Naive thymus-derived CD4-positive, alpha-beta T cell (primary cell): Measurements from ENCODE around the gene CDH23. TPM values are rescaled to one million over a fixed set of nuclear protein-coding genes. Genes with fewer than 3 reads are reported as not detected.

ENCODE experiments used
- ATAC-seq: fragments of 150-1000 bp; cut with Tn5 transposase; 2 replicates; pipeline ENCODE4 v1.10.0; 2021; ENCODE audit warnings: mild to moderate bottlenecking, moderate library complexity
- CTCF ChIA-PET: fragments of 350-600 bp; sonication (Branson Sonifier 250); formaldehyde crosslinking; loops from one replicate; lab custom pipeline; 2021; ENCODE audit warnings: antibody characterized with exemption; lab: Charles Lee
- POLR2A ChIA-PET: fragments of 350-600 bp; sonication (Branson Sonifier 250); formaldehyde crosslinking; loops from one replicate; lab custom pipeline; 2021; ENCODE audit warnings: antibody characterized with exemption, inconsistent platforms; lab: Charles Lee
- DNase-seq, 9 donors: peaks; one replicate each; pipeline versions ENCODE4 v3.0.0 to v3.0.0-alpha.2; 2020 to 2022; ENCODE audit warnings: mixed read lengths in 1 of 9
- H3K27ac ChIP-seq: one replicate; pipeline ENCODE4 v1.7.0; 2013; ENCODE audit warnings: mild to moderate bottlenecking, low read depth, low read length, moderate library complexity
- H3K27me3 ChIP-seq, 2 donors: one replicate each; pipeline ENCODE4 v1.7.0; 2013; ENCODE audit warnings: low read length in 2 of 2, mild to moderate bottlenecking in 2 of 2, moderate library complexity in 2 of 2; ENCODE audit not compliant: control insufficient read depth in 2 of 2, insufficient read depth in 2 of 2
- H3K36me3 ChIP-seq, 3 experiments: 1 replicate in 2 of 3; 2 replicates in 1 of 3; pipeline ENCODE4 v1.7.0; 2013; ENCODE audit warnings: low read length in 3 of 3, mild to moderate bottlenecking in 3 of 3, moderate library complexity in 1 of 3; ENCODE audit not compliant: insufficient read depth in 3 of 3, control insufficient read depth in 2 of 3
- H3K4me1 ChIP-seq, 2 donors: one replicate each; pipeline ENCODE4 v1.7.0; 2013; ENCODE audit warnings: low read length in 2 of 2, mild to moderate bottlenecking in 2 of 2, moderate library complexity in 1 of 2; ENCODE audit not compliant: control insufficient read depth in 2 of 2, insufficient read depth in 2 of 2
- H3K4me3 ChIP-seq: 2 replicates; pipeline ENCODE4 v1.7.0; 2013; ENCODE audit warnings: mild to moderate bottlenecking, low read length
- H3K9me3 ChIP-seq, 3 experiments: 1 replicate in 2 of 3; 2 replicates in 1 of 3; pipeline ENCODE4 v1.7.0; 2013; ENCODE audit warnings: low read length in 3 of 3; ENCODE audit not compliant: control insufficient read depth in 2 of 3
- H3K27ac Mint-ChIP-seq, 9 donors: one replicate each; pipeline ENCODE4 v1.8.0; 2020 to 2022; ENCODE audit warnings: mixed read lengths in 9 of 9, mild to moderate bottlenecking in 8 of 9, moderate library complexity in 5 of 9, inconsistent platforms in 2 of 9
- H3K27me3 Mint-ChIP-seq, 5 donors: one replicate each; pipeline ENCODE4 v1.8.0; 2021 to 2022; ENCODE audit warnings: mixed read lengths in 5 of 5, mild to moderate bottlenecking in 1 of 5
- H3K36me3 Mint-ChIP-seq, 5 donors: one replicate each; pipeline ENCODE4 v1.8.0; 2020 to 2022; ENCODE audit warnings: mixed read lengths in 5 of 5, mild to moderate bottlenecking in 3 of 5, inconsistent platforms in 1 of 5
- H3K4me1 Mint-ChIP-seq, 7 donors: one replicate each; pipeline ENCODE4 v1.8.0; 2020 to 2022; ENCODE audit warnings: mixed read lengths in 7 of 7, mild to moderate bottlenecking in 3 of 7, inconsistent platforms in 1 of 7
- H3K4me3 Mint-ChIP-seq, 10 donors: one replicate each; pipeline ENCODE4 v1.8.0; 2020 to 2022; ENCODE audit warnings: mild to moderate bottlenecking in 10 of 10, mixed read lengths in 10 of 10, moderate library complexity in 6 of 10, inconsistent platforms in 2 of 10
- H3K9me3 Mint-ChIP-seq, 11 donors: one replicate each; pipeline ENCODE4 v1.8.0; 2020 to 2022; ENCODE audit warnings: mixed read lengths in 11 of 11, mild to moderate bottlenecking in 4 of 11, inconsistent platforms in 1 of 11, moderate library complexity in 1 of 11
- intact Hi-C, 2 donors: fragments of 100-400 bp; cut with micrococcal nuclease; formaldehyde crosslinking; loops; one replicate each; pipeline ENCODE4 v1.15.1; 2023
- polyA plus RNA-seq, 2 donors: library from polyadenylated mRNA; unstranded; fragments of 300-500 nt; fragmentation: Illumina TruSeq; gene quantifications; one replicate each; pipeline ENCODE4 v1.2.3, GENCODE V29; 2021
- total RNA-seq, 6 experiments: library from RNA in 5 of 6; stranded (reverse) in 5 of 6; gene quantifications; 1 replicate in 5 of 6; 2 replicates in 1 of 6; pipeline ENCODE4 v1.2.3 and lab custom pipeline; 2021 to 2026

The CDH23 gene
- total and polyA plus RNA-seq, 7 experiments from 2014 or later = 1.1 to 18.3 (median 7.9) TPM

DNA sequence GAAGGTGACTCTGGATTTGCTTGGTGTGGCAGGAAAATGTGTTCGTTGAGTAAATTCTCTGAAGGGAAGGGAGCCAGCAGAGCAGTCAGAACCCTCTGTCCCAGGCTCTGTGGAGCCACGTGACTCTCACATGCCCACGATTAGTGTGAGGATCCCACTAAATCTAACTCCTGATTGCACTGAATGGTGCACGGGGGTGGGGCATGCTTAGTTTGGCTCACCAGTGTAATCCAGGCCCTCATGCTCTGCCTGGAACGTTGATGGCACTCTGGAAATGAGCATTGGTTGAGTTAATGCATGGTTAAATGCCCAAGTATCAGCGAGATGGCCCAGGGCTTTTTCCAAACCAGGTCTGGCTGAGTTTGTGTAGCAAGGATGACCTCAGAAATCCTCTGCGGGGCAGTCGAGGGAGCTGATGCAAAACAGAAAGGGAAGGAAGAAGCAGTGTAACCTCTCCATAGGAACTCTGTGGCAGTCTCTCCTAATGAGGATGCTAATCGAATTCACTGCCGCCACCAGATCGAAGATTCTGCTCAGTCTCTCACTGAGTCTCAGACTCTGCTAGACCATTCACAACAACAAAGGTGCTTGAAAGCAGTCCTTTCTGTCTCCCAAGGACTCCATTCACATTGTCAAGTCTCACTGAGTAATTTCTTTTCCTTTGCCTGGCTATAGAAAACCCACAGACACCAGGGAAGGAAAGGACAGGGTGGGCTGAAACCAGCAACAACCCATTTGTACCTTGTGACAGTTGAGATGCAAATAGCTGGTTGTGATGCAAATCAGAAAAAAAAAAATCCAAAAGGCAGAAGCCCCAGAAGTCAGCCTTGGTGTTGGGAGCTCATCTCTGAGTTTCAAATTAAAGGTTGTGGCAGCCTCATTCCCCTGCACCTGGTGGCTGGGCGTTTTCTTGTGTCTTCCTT, 224.8 kb downstream of the CDH23 start:
- DNase-seq (no peak), ATAC-seq (no peak)
- ChIA-PET POLR2A (interaction anchor here (0.7 kb wide), 1 partner anchor 113 kb away, joined by 3 read pairs; no protein-coding TSS in a partner anchor), CTCF (no interaction called here)
- no peaks in the 10 kb centered on the region for H3K27me3 ChIP-seq
- H3K4me1 Mint-ChIP-seq = peaks cover 0 to 6% (median 4%) of the 10 kb centered on the region in 7 donors
- peaks cover 0 to 5% (median 0%) of the 10 kb centered on the region in 5 donors for H3K27me3 Mint-ChIP-seq
- H3K4me3 ChIP-seq = no peak overlapping the region
- H3K27ac Mint-ChIP-seq = no peak overlapping the region
- H3K4me3 Mint-ChIP-seq = no peak overlapping the region
- no peaks in the 10 kb centered on the region for H3K9me3 Mint-ChIP-seq
- no peaks in the 10 kb centered on the region for H3K9me3 ChIP-seq
- intact Hi-C loops = no loop called here
- no peaks in the 10 kb centered on the region for H3K36me3 ChIP-seq
- no peaks in the 10 kb centered on the region for H3K36me3 Mint-ChIP-seq
- no peaks in the 10 kb centered on the region for H3K4me1 ChIP-seq
- no peak overlapping the region for H3K27ac ChIP-seq

DNA sequence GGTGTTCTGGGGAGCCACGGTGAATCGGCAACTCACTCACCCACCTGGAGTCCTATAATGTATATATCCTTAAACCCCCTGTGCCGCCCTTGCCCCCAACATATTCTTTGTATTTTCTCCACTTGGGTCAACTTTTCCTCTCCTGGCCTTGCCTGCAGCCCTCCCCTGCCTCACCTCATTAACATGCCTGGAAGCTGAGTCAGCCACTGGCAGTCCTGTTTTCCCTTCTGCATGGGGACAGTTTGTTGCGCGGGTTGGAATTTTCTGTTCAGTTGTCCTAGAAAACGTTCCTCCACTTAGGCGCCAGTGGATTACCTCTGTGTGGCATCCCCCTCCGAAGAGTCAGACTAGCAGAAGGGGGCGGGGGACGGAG, 225.4 kb downstream of the CDH23 start:
- Mint-ChIP-seq H3K27ac (no peak overlapping the region), H3K9me3 (no peaks in the 10 kb centered on the region), H3K4me1 (peaks cover 0 to 6% (median 4%) of the 10 kb centered on the region in 7 donors), H3K27me3 (peaks cover 0 to 5% (median 0%) of the 10 kb centered on the region in 5 donors), H3K36me3 (no peaks in the 10 kb centered on the region), H3K4me3 (no peak overlapping the region)
- POLR2A ChIA-PET = interaction anchor here (0.7 kb wide), 1 partner anchor 14 kb away, joined by 3 read pairs; no protein-coding TSS in a partner anchor
- DNase-seq (no peak), ATAC-seq (no peak)
- H3K4me3 ChIP-seq = no peak overlapping the region
- H3K27ac ChIP-seq = no peak overlapping the region
- intact Hi-C loops = no loop called here
- no peaks in the 10 kb centered on the region for H3K36me3 ChIP-seq
- no peaks in the 10 kb centered on the region for H3K9me3 ChIP-seq
- no peaks in the 10 kb centered on the region for H3K4me1 ChIP-seq
- H3K27me3 ChIP-seq = no peaks in the 10 kb centered on the region
- CTCF ChIA-PET = no interaction called here

DNA sequence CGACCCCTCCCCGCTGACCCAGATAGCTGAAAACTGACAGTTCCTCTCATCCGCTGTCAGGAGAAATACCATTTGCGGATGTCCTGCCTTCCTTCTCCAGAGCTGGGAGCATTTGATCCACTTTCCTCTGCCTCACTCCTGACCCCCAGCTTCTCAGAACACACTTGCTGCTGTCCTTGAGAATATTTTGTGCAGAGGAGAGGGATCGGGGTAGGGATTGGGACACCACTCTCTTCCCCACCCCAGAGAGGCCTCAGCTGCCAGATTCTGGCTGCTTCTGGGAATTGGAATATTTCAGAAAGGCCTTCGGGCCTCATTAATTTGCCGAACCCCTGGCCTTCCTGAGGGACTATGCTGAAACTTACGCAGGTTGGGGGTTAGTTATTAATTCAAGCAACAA, 225.9 kb downstream of the CDH23 start:
- Mint-ChIP-seq H3K4me1 (peaks cover 0 to 6% (median 4%) of the 10 kb centered on the region in 7 donors), H3K9me3 (no peaks in the 10 kb centered on the region), H3K27me3 (peaks cover 0 to 5% (median 0%) of the 10 kb centered on the region in 5 donors), H3K4me3 (no peak overlapping the region), H3K36me3 (no peaks in the 10 kb centered on the region), H3K27ac (no peak overlapping the region)
- Histone ChIP-seq H3K9me3 (no peaks in the 10 kb centered on the region), H3K4me3 (no peak overlapping the region), H3K27me3 (no peaks in the 10 kb centered on the region), H3K36me3 (no peaks in the 10 kb centered on the region), H3K4me1 (no peaks in the 10 kb centered on the region), H3K27ac (no peak overlapping the region)
- intact Hi-C loops = no loop called here
- DNase-seq (no peak), ATAC-seq (no peak)
- POLR2A ChIA-PET = interaction anchor here (0.7 kb wide), 1 partner anchor 14 kb away, joined by 3 read pairs; no protein-coding TSS in a partner anchor
- CTCF ChIA-PET = no interaction called here

DNA sequence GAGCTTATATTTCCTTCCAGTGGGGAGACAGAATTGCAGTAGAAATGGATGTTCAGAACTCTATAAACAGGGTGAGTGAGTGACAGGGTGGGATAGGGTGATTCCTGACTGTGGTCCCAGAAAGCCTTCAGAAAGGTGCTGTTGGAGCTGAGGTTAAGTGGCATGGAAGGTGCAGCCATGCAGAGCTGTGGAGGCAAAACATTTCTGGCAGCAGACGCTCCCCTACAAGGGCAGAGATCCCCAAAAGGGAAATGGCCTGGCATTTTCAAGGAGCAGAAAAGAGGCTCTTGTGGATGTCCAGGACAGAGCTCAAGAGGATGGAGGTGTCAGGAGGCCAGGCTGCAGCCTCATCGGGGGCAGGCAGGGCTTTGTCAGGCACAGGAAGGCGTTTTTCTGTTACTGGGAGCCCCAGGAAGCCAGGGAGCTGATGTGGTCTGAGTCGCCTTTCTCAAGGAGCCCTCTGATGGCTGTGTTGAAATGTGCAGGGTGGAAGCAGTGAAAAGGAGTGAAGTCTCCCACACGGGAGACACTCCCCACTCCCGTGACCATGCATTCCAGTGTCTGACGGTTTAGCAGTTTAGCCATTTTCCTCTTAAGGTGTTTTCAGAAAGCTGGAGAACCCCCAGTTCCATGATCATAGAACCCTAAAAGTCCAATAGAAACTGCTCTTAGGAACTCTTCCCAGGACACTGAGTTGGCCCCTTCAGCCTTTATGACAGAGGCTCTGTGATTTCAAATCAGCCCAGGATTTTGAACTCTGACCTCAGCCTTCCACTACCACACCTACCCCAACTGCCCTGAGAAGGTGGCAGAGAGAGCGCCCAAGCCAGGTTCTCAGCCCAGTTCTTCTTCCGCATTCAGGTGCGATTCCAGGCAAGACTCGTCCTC, 226.6 kb downstream of the CDH23 start:
- Mint-ChIP-seq H3K9me3 (no peaks in the 10 kb centered on the region), H3K27me3 (peaks cover 0 to 5% (median 0%) of the 10 kb centered on the region in 5 donors), H3K4me1 (peaks cover 0 to 6% (median 4%) of the 10 kb centered on the region in 7 donors), H3K4me3 (no peak overlapping the region), H3K27ac (peak overlapping the region in 2 of 9 donors; percentile 1 to 70), H3K36me3 (no peaks in the 10 kb centered on the region)
- H3K4me1 ChIP-seq = no peaks in the 10 kb centered on the region
- H3K36me3 ChIP-seq = no peaks in the 10 kb centered on the region
- no peak overlapping the region for H3K4me3 ChIP-seq
- intact Hi-C loops = no loop called here
- no peak overlapping the region for H3K27ac ChIP-seq
- peak in 2 of 9 donors; percentile 8 to 9 for DNase-seq
- no peaks in the 10 kb centered on the region for H3K27me3 ChIP-seq
- H3K9me3 ChIP-seq = no peaks in the 10 kb centered on the region
- ATAC-seq = peak; percentile 45
- POLR2A ChIA-PET = interaction anchor here (0.7 kb wide), 1 partner anchor 15 kb away, joined by 3 read pairs; no protein-coding TSS in a partner anchor
- CTCF ChIA-PET = interaction anchor here (0.7 to 1.4 kb wide), 2 partner anchors 16 to 188 kb away, joined by 3 to 4 read pairs; no protein-coding TSS in a partner anchor

DNA sequence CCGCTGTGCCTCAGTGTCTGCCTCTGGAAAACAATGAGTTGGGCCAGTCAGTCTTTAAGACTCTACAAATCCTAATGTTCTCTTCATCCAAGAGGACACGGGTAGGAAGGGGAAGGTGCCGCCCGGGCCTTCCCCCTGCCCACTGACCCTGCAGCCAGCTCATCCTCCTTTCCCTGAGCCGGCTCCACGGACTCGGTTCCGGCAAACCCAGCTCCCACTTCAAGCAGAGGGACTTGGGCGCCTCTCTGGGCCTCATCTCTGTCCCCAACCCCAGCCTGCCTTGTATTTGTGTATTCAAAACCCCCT, 227.2 kb downstream of the CDH23 start:
- peaks cover 0 to 5% (median 0%) of the 10 kb centered on the region in 5 donors for H3K27me3 Mint-ChIP-seq
- intact Hi-C loops = no loop called here
- H3K9me3 Mint-ChIP-seq = no peaks in the 10 kb centered on the region
- H3K4me1 Mint-ChIP-seq = peaks cover 0 to 6% (median 0%) of the 10 kb centered on the region in 7 donors
- Histone ChIP-seq H3K36me3 (no peaks in the 10 kb centered on the region), H3K27ac (no peak overlapping the region), H3K4me1 (no peaks in the 10 kb centered on the region), H3K27me3 (no peaks in the 10 kb centered on the region), H3K9me3 (no peaks in the 10 kb centered on the region), H3K4me3 (no peak overlapping the region)
- POLR2A ChIA-PET = no interaction called here
- H3K36me3 Mint-ChIP-seq = no peaks in the 10 kb centered on the region
- CTCF ChIA-PET = interaction anchor here (1.4 kb wide), 1 partner anchor 188 kb away, joined by 4 read pairs; no protein-coding TSS in a partner anchor
- H3K4me3 Mint-ChIP-seq = no peak overlapping the region
- H3K27ac Mint-ChIP-seq = no peak overlapping the region
- ATAC-seq (no peak), DNase-seq (no peak)

DNA sequence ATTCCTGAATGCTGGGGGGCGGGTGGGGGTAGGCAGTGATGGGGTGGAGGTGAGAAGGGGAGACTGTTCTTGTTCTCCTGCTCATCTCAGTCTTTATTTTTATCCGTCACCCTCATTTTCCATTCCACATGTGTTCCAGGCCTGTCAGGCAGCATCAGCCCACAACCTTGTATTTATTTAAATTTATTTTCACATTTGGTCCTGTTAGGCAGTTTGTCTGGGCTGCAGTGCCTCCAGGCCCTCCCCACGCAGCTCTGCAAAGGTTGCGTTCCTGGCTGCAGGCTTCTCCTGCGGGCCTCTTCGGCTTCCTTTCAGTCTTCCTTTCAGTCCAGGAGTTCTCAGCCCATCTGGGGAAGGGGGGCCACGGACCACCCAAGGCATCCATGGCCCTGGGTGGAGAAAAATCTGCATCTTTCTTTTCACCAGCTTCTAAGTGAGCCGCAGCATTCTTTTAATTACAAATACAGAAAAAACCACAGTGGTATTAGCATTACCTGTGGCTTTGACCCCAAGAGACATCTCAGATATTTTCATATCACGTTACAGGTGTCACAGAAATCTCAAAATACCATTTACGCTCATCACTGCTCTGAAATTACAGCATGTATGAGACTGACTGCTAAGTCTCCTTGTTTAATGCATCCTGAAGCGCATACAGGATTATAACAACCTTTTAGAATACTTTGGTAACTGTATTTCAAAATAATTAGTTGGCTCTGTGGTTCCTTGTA, 228.9 kb downstream of the CDH23 start:
- CTCF ChIA-PET = no interaction called here

More for the DNA sequence above, 228.9 kb downstream of the CDH23 start:
- Mint-ChIP-seq H3K27ac (no peak overlapping the region), H3K27me3 (peaks cover 0 to 5% (median 0%) of the 10 kb centered on the region in 5 donors), H3K4me1 (peaks cover 0 to 6% (median 0%) of the 10 kb centered on the region in 7 donors), H3K4me3 (no peak overlapping the region), H3K9me3 (peaks cover 0 to 2% (median 0%) of the 10 kb centered on the region in 11 donors), H3K36me3 (no peaks in the 10 kb centered on the region)
- Histone ChIP-seq H3K4me1 (no peaks in the 10 kb centered on the region), H3K9me3 (no peaks in the 10 kb centered on the region), H3K27ac (no peak overlapping the region), H3K27me3 (no peaks in the 10 kb centered on the region), H3K36me3 (no peaks in the 10 kb centered on the region), H3K4me3 (no peak overlapping the region)
- ATAC-seq (no peak), DNase-seq (no peak)
- POLR2A ChIA-PET = no interaction called here
- intact Hi-C loops = no loop called here
